ENCODE results near the gene TYSND1. TPM values are rescaled to one million over a fixed set of nuclear protein-coding genes. Genes with fewer than 3 reads are reported as not detected.
"Not testable (repeated sequence)": the region's sequence is repeated elsewhere in the genome, so short reads cannot be mapped to it uniquely, and the experiment has no call there.

Gene TYSND1
- total RNA-seq, 2 experiments from 2014 or later, result 12.4 to 13.8 TPM

DNA sequence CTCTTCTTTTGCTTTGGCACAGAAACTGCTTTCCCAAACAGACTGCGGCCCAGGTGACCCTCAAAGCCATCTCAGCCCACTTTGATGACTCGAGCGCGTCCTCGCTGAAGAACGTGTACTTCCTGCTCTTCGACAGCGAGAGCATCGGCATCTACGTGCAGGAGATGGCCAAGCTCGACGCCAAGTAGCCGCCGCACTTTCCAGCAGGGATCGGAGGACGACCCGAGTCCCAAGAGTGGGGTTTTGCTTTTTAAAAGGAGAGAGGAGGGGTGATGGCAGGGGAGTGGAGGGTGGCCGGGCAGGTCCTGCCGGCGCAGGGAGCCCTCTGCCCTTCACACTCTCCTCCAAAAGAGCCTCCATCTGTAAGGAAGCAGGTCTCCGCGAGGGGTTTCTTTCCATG is 35.0 kb downstream of the TYSND1 start:
- Mint-ChIP-seq H3K4me3 (no peak overlapping the region), H3K27ac (no peak overlapping the region), H3K9me3 (ENCODE audit: low read depth) (no peaks in the 10 kb centered on the region), H3K27me3 (no peaks in the 10 kb centered on the region), H3K4me1 (peaks cover 15% of the 10 kb centered on the region), H3K36me3 (peaks cover 12% of the 10 kb centered on the region)
- ATAC-seq (no peak), DNase-seq (no peak)
- CTCF ChIA-PET, result no interaction called here

DNA sequence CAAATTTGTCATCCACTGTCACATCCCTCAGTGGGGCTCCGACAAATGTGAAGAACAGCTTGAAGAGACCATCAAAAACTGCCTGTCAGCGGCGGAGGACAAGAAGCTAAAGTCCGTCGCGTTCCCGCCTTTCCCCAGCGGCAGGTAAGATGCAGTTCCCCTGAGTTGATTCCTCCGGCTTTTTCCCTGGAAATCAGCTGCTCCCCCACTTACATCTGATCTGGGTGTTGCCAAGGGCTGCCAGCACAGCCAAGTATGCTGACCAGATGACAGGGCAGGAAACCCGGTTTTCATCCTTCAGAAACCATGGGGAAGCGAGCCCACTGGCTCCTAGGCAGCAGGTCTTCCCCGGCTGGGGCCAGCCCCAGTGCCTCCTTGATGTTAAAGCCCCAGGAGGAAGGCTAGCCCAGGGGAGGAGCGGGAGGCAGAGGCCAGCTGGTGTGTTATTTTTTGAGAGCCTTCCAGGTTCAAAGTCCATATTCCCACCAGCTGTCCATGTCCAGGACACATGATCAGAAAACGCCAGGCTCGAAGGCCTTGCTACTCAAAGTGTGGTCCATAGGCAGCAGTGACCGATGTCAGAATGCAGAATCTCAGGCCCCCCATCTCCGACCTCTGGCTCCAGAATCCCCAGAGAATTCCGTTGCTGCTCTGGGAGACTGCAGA is 37.3 kb downstream of the TYSND1 start:
- Mint-ChIP-seq H3K36me3 (peaks cover 12% of the 10 kb centered on the region), H3K4me3 (no peak overlapping the region), H3K4me1 (peaks cover 26% of the 10 kb centered on the region), H3K9me3 (ENCODE audit: low read depth) (no peaks in the 10 kb centered on the region), H3K27ac (no peak overlapping the region), H3K27me3 (no peaks in the 10 kb centered on the region)
- no peak for ATAC-seq
- CTCF ChIA-PET, result interaction anchor here (1.6 to 2.4 kb wide), 2 partner anchors 13 to 29 kb away, joined by 3 to 11 read pairs; no protein-coding TSS in a partner anchor
- no peak for DNase-seq

DNA sequence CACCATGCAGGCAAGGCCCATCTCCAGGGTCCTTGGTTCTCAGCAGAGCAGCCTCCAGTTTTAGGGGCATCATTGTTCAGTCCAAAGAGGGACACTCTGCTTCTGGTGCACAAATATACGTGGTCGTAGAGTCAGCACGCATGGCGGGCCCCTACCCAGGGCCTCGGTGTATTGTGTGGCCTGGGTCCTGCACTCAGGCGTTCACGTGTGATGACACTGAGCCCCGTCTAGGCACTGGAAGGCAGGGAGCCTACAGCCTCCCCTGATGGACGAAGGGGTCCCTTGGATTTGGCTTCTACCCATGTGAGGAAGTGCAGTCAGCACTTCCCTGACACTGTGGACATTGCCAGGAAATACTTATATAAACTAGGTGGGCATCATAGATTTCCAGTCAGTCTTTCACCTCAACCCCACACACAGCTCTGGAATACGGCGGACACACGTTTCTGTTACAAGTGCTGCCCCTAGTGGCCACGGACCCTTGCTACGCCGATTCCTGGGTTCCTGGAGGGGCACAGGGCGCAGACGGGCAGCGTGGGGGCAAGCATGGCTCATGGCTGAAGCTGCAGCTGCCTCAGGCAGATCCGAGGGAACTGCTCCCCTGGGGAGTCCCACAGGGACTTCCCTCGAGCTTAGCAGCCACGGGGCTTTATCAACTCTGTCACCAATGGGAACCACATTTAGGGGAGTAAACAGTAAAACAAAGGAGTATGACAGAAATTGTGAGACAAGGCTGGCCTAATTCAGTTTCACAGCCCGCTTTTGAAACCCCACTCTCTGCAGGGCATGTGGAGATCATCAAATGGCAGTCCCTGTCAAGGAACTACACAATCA is 39.3 kb downstream of the TYSND1 start:
- Mint-ChIP-seq H3K9me3 (ENCODE audit: low read depth) (no peaks in the 10 kb centered on the region), H3K4me3 (no peak overlapping the region), H3K27ac (no peak overlapping the region), H3K4me1 (peaks cover 24% of the 10 kb centered on the region), H3K36me3 (peaks cover 3% of the 10 kb centered on the region), H3K27me3 (no peaks in the 10 kb centered on the region)
- ATAC-seq, result peak; percentile 23
- no peak for DNase-seq
- CTCF ChIA-PET, result interaction anchor here (0.6 to 3.1 kb wide), 9 partner anchors 9 to 135 kb away, joined by 3 to 29 read pairs (median 5); partner anchors contain the start of gene TYSND1

DNA sequence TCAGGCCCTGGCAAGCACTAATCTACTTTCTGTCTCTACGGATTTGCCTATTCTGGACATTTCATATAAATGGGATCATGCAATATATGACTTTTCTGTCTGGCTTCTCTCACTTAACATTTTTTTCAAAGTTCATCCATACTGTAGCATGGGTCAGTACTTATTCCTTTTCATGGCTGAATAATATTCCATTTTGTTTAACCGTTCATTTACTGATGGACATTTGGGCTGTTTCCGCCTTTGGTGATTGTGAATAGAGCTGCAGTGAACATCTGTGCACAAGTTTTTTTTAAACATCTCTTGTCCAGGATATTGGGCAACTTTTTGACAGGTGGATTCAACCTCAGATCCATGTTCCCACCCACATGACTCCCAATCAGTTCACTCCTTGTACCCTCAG is 44.8 kb downstream of the TYSND1 start:
- H3K9me3 Mint-ChIP-seq (ENCODE audit: low read depth), result no peaks in the 10 kb centered on the region
- H3K27me3 Mint-ChIP-seq, result no peaks in the 10 kb centered on the region
- peaks cover 19% of the 10 kb centered on the region for H3K36me3 Mint-ChIP-seq
- H3K4me3 Mint-ChIP-seq, result no peak overlapping the region
- H3K4me1 Mint-ChIP-seq, result peaks cover 16% of the 10 kb centered on the region
- H3K27ac Mint-ChIP-seq, result no peak overlapping the region
- DNase-seq (no peak), ATAC-seq (no peak)
- CTCF ChIA-PET, result interaction anchor here (1.5 to 3.7 kb wide), 2 partner anchors 15 to 16 kb away, joined by 3 to 20 read pairs; no protein-coding TSS in a partner anchor

DNA sequence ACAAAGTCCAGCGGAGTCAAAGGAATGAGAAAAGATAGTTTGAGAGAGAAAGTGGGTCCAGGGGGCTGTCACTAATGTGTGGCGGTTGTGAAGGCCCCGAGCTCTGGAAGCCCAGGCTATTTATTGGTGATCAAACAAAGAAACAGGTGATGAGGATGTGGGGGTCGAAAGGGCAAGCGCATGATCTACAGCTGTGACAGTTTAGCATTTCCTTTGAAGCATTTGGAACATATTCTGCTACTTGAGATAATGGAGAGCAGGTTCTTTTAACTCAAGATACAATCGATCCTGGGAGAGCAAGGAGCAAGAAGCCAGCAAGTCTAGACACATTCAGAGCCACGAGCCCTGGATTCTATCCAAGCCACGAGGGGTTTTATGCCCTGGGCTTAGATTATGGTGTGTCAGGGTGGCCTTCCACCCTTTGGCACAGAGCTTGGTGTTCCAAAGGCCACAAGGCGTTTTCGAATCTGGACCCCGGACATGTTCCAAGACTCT is 45.4 kb downstream of the TYSND1 start:
- CTCF ChIA-PET, result interaction anchor here (1.1 to 3.7 kb wide), 4 partner anchors 15 to 99 kb away, joined by 3 to 20 read pairs (median 4); no protein-coding TSS in a partner anchor
- peaks cover 14% of the 10 kb centered on the region for H3K4me1 Mint-ChIP-seq

DNA sequence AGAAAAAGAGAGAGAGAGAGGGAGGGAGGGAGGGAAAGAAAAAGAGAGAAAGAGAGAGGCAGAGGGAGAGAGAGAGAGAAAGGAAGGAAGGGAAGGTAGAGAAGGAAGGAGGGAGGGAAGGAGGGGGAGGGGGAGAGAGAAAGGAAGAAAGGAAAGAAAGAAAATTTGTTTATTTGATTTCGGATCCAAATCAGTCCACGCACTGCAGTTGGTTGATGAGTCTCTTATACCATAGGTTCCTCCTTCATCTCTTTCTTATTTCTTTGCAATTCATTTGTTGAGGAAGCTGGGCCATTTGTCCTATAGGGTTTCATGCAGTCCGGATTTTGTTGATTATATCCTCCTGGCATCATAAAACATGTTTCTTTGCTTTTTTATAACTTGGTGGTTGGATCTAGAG is 48.2 kb downstream of the TYSND1 start:
- no peaks in the 10 kb centered on the region for H3K27me3 Mint-ChIP-seq
- no peaks in the 10 kb centered on the region for H3K9me3 Mint-ChIP-seq (ENCODE audit: low read depth)
- DNase-seq, result no peak
- no peak for ATAC-seq
- peaks cover 31% of the 10 kb centered on the region for H3K36me3 Mint-ChIP-seq
- CTCF ChIA-PET, result interaction anchor here (1.5 to 3.7 kb wide), 2 partner anchors 14 to 18 kb away, joined by 3 to 20 read pairs; no protein-coding TSS in a partner anchor
- H3K4me3 Mint-ChIP-seq, result no peak overlapping the region
- no peak overlapping the region for H3K27ac Mint-ChIP-seq
- H3K4me1 Mint-ChIP-seq, result peaks cover 20% of the 10 kb centered on the region

More for the DNA sequence above, 45.4 kb downstream of the TYSND1 start:
- H3K4me3 Mint-ChIP-seq; DNase-seq; H3K9me3 Mint-ChIP-seq (ENCODE audit: low read depth); H3K27ac Mint-ChIP-seq; H3K27me3 Mint-ChIP-seq; ATAC-seq: not testable (repeated sequence)
- peaks cover 22% of the 10 kb centered on the region for H3K36me3 Mint-ChIP-seq

DNA sequence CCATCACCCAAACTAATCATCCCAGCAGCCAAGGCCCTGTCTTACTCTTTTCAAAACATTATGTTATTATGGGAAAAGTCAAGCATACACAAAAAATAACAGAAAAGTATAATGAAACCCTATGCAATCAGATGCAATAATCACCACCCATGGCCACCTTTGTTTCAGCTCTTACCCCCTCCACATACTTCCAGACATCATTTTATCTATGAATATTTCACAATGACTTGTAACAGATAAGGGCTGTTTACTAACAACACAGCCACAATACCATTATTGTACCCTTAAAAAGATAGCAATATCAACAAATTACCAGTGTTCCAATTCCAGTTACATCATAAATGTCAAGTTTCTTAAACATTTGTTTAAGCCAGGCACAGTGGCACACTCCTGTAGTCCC is 49.0 kb downstream of the TYSND1 start:
- CTCF ChIA-PET, result interaction anchor here (1.5 to 7.2 kb wide), 2 partner anchors 13 to 18 kb away, joined by 3 to 90 read pairs; no protein-coding TSS in a partner anchor
- H3K9me3 Mint-ChIP-seq (ENCODE audit: low read depth), result no peaks in the 10 kb centered on the region
- no peak for DNase-seq
- H3K4me1 Mint-ChIP-seq, result peaks cover 27% of the 10 kb centered on the region
- no peak overlapping the region for H3K4me3 Mint-ChIP-seq
- no peak for ATAC-seq
- no peaks in the 10 kb centered on the region for H3K27me3 Mint-ChIP-seq
- H3K27ac Mint-ChIP-seq, result no peak overlapping the region
- H3K36me3 Mint-ChIP-seq, result peaks cover 31% of the 10 kb centered on the region

DNA sequence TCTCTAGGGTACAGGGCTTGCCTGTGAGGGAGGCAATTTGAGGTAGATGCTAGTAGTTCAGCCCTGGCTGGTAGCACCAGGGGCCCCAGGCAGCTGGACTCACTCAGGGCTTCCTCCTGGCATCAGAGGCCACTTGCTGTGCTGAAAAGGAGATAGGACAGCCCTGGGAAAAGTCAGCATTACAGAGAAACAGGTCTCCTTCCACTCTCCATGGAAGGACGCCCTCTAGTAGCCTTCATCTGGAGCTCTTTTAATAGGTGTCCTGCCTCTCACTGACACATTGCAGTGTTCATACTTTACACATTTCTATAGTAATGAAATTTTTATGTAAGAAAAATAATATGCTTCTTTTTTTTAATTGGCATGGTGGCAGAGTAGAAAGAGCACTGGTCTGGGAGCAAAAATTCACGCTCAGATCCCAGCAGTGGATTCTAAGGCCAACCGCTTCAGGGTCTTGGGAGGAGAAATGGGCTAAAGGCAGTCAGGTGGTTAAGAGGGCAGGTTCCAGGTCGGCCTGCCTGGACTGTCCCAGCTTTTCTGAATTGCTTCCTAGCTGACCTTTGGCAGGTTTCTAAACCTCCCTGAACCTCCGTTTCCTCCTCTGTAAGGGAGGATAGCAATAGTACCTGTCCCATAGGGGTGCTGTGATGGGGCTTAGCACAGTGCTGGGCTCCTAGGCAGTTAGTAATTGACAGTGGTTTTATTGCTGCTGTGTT is 49.6 kb downstream of the TYSND1 start:
- Mint-ChIP-seq H3K27me3 (no peaks in the 10 kb centered on the region), H3K4me1 (peaks cover 33% of the 10 kb centered on the region), H3K9me3 (ENCODE audit: low read depth) (no peaks in the 10 kb centered on the region), H3K27ac (no peak overlapping the region), H3K36me3 (peaks cover 28% of the 10 kb centered on the region), H3K4me3 (no peak overlapping the region)
- no peak for DNase-seq
- CTCF ChIA-PET, result interaction anchor here (2.1 to 7.2 kb wide), 3 partner anchors 11 to 49 kb away, joined by 11 to 90 read pairs (median 53); partner anchors contain the start of gene TYSND1
- no peak for ATAC-seq

DNA sequence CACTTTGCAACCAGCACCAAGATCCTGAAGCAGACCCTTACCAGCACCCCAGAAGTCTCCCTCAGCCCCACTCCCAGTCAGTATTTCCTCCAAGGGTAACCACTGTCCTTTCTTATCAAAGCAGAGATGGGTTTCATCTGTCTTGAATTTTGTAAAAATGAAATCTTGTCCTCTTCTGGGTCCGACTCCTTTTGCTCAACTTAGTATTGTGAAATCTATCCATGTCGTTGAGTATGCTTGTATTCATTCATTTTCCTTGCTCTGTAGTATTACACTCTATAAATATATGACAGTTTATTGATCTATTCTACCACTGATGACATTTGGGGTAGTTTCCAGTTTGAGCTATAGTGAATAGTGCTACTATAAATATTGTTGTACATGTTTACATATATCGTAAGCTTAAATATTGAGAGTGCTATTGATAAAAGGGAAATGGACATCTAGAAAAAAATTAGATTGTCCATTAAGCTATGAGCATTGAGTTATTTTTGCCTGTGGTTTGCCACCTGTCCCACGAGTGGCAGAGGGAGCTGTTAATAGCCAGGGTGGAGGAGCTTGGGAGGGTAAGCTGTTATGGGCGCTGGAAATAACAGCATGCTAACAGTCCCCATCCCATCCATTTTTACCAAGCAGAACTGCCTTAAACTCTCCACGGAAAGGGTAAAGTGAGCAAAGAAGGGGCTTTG is 50.3 kb downstream of the TYSND1 start:
- Mint-ChIP-seq H3K4me3 (no peak overlapping the region), H3K27me3 (no peaks in the 10 kb centered on the region), H3K4me1 (peaks cover 37% of the 10 kb centered on the region), H3K27ac (no peak overlapping the region), H3K9me3 (ENCODE audit: low read depth) (no peaks in the 10 kb centered on the region), H3K36me3 (peaks cover 24% of the 10 kb centered on the region)
- ATAC-seq (no peak), DNase-seq (no peak)
- CTCF ChIA-PET, result interaction anchor here (2.1 to 7.2 kb wide), 3 partner anchors 12 to 50 kb away, joined by 11 to 90 read pairs (median 53); partner anchors contain the start of gene TYSND1

DNA sequence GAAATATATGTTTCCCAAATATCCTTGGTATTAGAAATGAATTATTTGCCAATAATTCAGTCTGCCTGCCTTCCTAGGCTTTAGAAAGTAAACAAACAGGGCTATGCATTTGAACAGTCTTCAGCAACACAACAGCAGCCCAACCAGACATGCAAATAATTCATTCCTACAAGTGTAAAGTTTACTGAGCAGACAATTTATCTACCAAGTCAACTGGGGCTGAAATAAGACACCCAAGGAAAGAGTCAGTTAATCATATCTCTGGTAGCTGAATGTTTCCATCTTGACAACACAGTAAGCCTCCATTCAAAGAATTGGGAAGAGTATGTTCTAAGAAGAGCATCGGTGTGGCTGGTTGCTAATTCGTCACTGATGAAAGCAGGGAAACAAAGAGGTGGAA is 52.2 kb downstream of the TYSND1 start:
- no peak for ATAC-seq
- no peak overlapping the region for H3K4me3 Mint-ChIP-seq
- H3K27ac Mint-ChIP-seq, result peak overlapping the region; percentile 2
- CTCF ChIA-PET, result interaction anchor here (1.2 to 7.2 kb wide), 6 partner anchors 10 to 128 kb away, joined by 4 to 90 read pairs (median 10); partner anchors contain the start of gene TYSND1
- H3K9me3 Mint-ChIP-seq (ENCODE audit: low read depth), result no peaks in the 10 kb centered on the region
- H3K27me3 Mint-ChIP-seq, result no peaks in the 10 kb centered on the region
- H3K36me3 Mint-ChIP-seq, result peaks cover 16% of the 10 kb centered on the region
- no peak for DNase-seq
- peaks cover 37% of the 10 kb centered on the region for H3K4me1 Mint-ChIP-seq

DNA sequence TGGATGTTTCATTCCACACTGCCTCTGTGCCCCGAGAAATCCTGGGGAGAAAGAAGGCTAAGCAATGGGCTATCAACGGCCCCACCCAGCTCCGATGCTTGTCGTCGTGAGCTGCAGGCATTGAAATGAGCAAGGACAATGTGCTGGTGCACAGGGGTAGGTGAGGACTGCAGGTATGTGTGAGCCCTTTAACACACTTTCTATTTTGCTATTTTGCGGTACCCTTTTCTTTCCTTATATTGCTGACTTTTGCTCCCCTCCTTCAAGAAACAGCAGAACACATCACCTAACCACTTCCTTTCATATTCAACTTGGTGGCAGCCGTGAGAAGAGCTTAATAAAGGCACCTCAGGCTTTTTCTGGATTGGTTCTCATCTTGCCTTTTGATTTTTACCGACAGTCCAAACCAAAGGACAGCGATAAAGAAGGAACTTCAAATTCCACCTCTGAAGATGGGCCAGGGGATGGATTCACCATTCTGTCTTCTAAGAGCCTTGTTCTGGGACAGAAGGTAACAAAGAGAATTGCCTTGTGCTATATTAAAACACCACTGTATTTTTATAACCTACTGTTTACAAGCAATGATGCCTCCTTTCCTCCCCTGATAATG is 53.1 kb downstream of the TYSND1 start:
- Mint-ChIP-seq H3K4me3 (peak overlapping the region; percentile 80), H3K27ac (peak overlapping the region; percentile 89), H3K36me3 (peaks cover 13% of the 10 kb centered on the region), H3K27me3 (no peaks in the 10 kb centered on the region), H3K4me1 (peaks cover 37% of the 10 kb centered on the region), H3K9me3 (ENCODE audit: low read depth) (no peaks in the 10 kb centered on the region)
- DNase-seq (peak; percentile 71), ATAC-seq (peak; percentile 81)
- CTCF ChIA-PET, result interaction anchor here (0.7 to 7.2 kb wide), 11 partner anchors 10 to 271 kb away, joined by 3 to 90 read pairs (median 7); partner anchors contain the start of genes PPA1 and TYSND1

DNA sequence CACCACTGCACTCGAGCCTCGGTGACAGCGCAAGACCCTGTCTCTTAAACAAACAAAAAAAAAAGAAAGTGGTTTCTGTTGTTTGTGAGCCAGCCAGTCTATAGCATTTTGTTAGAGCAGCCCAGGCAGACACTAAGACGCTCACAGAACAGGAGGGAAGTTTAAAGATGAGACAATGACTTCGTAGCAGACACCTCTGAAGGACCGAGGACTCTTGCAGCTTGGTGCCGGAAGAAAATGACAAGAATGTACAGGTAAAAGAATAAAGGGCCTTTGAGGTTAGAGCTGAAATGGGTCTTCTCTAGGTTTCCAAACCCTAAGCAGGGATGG is 54.1 kb downstream of the TYSND1 start:
- H3K27ac Mint-ChIP-seq, result peak overlapping the region; percentile 89
- peaks cover 12% of the 10 kb centered on the region for H3K36me3 Mint-ChIP-seq
- H3K27me3 Mint-ChIP-seq, result no peaks in the 10 kb centered on the region
- ATAC-seq (peak; percentile 17), DNase-seq (no peak)
- CTCF ChIA-PET, result interaction anchor here (0.7 to 7.2 kb wide), 10 partner anchors 9 to 272 kb away, joined by 3 to 90 read pairs (median 6); partner anchors contain the start of genes PPA1 and TYSND1
- H3K4me1 Mint-ChIP-seq, result peaks cover 37% of the 10 kb centered on the region
- no peaks in the 10 kb centered on the region for H3K9me3 Mint-ChIP-seq (ENCODE audit: low read depth)
- H3K4me3 Mint-ChIP-seq, result peak overlapping the region; percentile 80
